NB4 (cell line): Measurements from ENCODE around the gene HMGCL.
"Not testable (repeated sequence)": the region's sequence is repeated elsewhere in the genome, so short reads cannot be mapped to it uniquely, and the experiment has no call there.

Experiments used
- DNase-seq: peaks from one replicate; pipeline ENCODE4 v3.0.0; 2010; ENCODE audit warnings: low read depth
- H3K4me3 ChIP-seq: one replicate; pipeline ENCODE4 v1.5.1; 2011; ENCODE audit warnings: mild to moderate bottlenecking, low read depth, low read length, moderate library complexity
- CTCF ChIP-seq: IDR thresholded peaks from one replicate; pipeline ENCODE4 v1.5.1; 2012; ENCODE audit warnings: low read depth, low read length
- MAX ChIP-seq: IDR thresholded peaks from 2 replicates; pipeline ENCODE4 v1.6.1; 2011; ENCODE audit warnings: low read depth, low read length
- MYC ChIP-seq: IDR thresholded peaks from 2 replicates; pipeline ENCODE4 v1.6.1; 2011; ENCODE audit warnings: low read depth, low read length
- POLR2A ChIP-seq: IDR thresholded peaks from 2 replicates; pipeline ENCODE4 v1.6.1; 2011; ENCODE audit warnings: mild to moderate bottlenecking; ENCODE audit not compliant: insufficient read length; ENCODE audit errors: extremely low read depth

Gene HMGCL

GRCh38 chr1:23797478-23798448 is 27.5 kb downstream of the HMGCL start:
- TF ChIP-seq POLR2A: no peak
- no peak for TF ChIP-seq MYC
- no peak for TF ChIP-seq CTCF
- no peak for TF ChIP-seq MAX
- no peak overlapping the region for H3K4me3 ChIP-seq
- no peak for DNase-seq

GRCh38 chr1:23796466-23797271 is 28.6 kb downstream of the HMGCL start:
- TF ChIP-seq CTCF (no peak), MAX (no peak), MYC (no peak), POLR2A (no peak)
- no peak overlapping the region for H3K4me3 ChIP-seq
- DNase-seq: no peak

- no peak for TF ChIP-seq MYC
- TF ChIP-seq MAX: no peak
- TF ChIP-seq CTCF: no peak
- TF ChIP-seq POLR2A: no peak
- no peak for DNase-seq
- H3K4me3 ChIP-seq: no peak overlapping the region
Observed at GRCh38 chr1:23795676-23796465, 29.4 kb downstream of the HMGCL start.

GRCh38 chr1:23794732-23795182 is 30.5 kb downstream of the HMGCL start:
- not testable (repeated sequence) for DNase-seq, H3K4me3 ChIP-seq

- no peak for TF ChIP-seq POLR2A
- no peak for TF ChIP-seq MYC
- no peak for TF ChIP-seq CTCF
- TF ChIP-seq MAX: no peak
- no peak overlapping the region for H3K4me3 ChIP-seq
- no peak for DNase-seq
Observed at GRCh38 chr1:23793861-23794731, 31.1 kb downstream of the HMGCL start.
